Panc1 (cell line): ENCODE measurements around the gene PLCH1. TPM values are rescaled to one million over a fixed set of nuclear protein-coding genes. Genes with fewer than 3 reads are reported as not detected.
A peak's percentile ranks its signal among the peaks of the same experiment; 100 is the strongest.

Source experiments
- ATAC-seq: fragments of 200-7000 bp; cut with Tn5 transposase; 2 replicates; pipeline ENCODE4 v1.9.1; 2020; ENCODE audit warnings: mild to moderate bottlenecking, moderate library complexity
- BruUV-seq: library from RNA; stranded (reverse); fragments of 400-500 nt; replicated peaks from 2 replicates; lab custom pipeline; 2021; lab: Mats Ljungman, UMichigan
- CTCF ChIA-PET: fragments of 300-600 bp; sonication (Branson Sonifier 250); formaldehyde crosslinking; loops from one replicate; lab custom pipeline; 2022; ENCODE audit warnings: antibody characterized with exemption; lab: Charles Lee
- POLR2A ChIA-PET: fragments of 300-600 bp; sonication (Branson Sonifier 250); formaldehyde crosslinking; loops from one replicate; lab custom pipeline; 2022; ENCODE audit warnings: antibody characterized with exemption; lab: Charles Lee
- DNase-seq: peaks from one replicate; pipeline ENCODE4 v3.0.0-alpha.2; 2010; ENCODE audit warnings: low read depth, low spot score
- H3K27ac ChIP-seq: 2 replicates; pipeline ENCODE4 v1.5.1; 2011; ENCODE audit warnings: mild to moderate bottlenecking, low read length, inconsistent platforms
- H3K27me3 ChIP-seq: fragments of 200-500 bp; sonication (Bioruptor generic); 2 replicates; pipeline ENCODE4 v1.6.0; 2014; ENCODE audit warnings: low read length, inconsistent platforms; ENCODE audit not compliant: control insufficient read depth, insufficient read depth
- H3K36me3 ChIP-seq: fragments of 200-500 bp; sonication (Bioruptor generic); 2 replicates; pipeline ENCODE4 v1.5.1; 2014; ENCODE audit warnings: inconsistent platforms, mild to moderate bottlenecking, low read length, moderate library complexity; ENCODE audit not compliant: control insufficient read depth, insufficient read depth
- H3K4me1 ChIP-seq: 2 replicates; pipeline ENCODE4 v1.5.1; 2011; ENCODE audit warnings: inconsistent platforms, mild to moderate bottlenecking, low read length, moderate library complexity; ENCODE audit not compliant: control insufficient read depth, insufficient read depth
- H3K4me3 ChIP-seq, 2 experiments: 2 replicates each; pipeline ENCODE4 v1.5.1; 2011 to 2012; ENCODE audit warnings: low read depth in 2 of 2, low read length in 2 of 2, mild to moderate bottlenecking in 2 of 2, inconsistent platforms in 1 of 2, moderate library complexity in 1 of 2
- H3K9me3 ChIP-seq: fragments of 200-500 bp; sonication (Bioruptor generic); 2 replicates; pipeline ENCODE4 v1.5.1; 2014; ENCODE audit warnings: low read depth, mild to moderate bottlenecking, inconsistent platforms, low read length, moderate library complexity; ENCODE audit not compliant: control insufficient read depth, insufficient read depth
- CTCF ChIP-seq: fragments of 450-650 bp; IDR thresholded peaks from 2 replicates; pipeline ENCODE4 v1.5.1; 2017; ENCODE audit warnings: mild to moderate bottlenecking
- POLR2AphosphoS5 ChIP-seq: IDR thresholded peaks from 2 replicates; pipeline ENCODE4 v1.6.1; 2012; ENCODE audit warnings: mild to moderate bottlenecking, low read depth, low read length, moderate library complexity
- REST ChIP-seq, 2 experiments: IDR thresholded peaks; 2 replicates each; pipeline ENCODE4 v1.6.1; 2011 to 2012; ENCODE audit warnings: low read depth in 2 of 2, control low read depth in 1 of 2, low read length in 1 of 2, mild to moderate bottlenecking in 1 of 2, moderate library complexity in 1 of 2; ENCODE audit not compliant: insufficient read depth in 1 of 2
- SIN3A ChIP-seq: IDR thresholded peaks from 2 replicates; pipeline ENCODE4 v1.6.1; 2012; ENCODE audit warnings: low read depth, mild to moderate bottlenecking, low read length, moderate library complexity, borderline replicate concordance; ENCODE audit not compliant: insufficient read depth
- TCF7L2 ChIP-seq: IDR thresholded peaks from 2 replicates; pipeline ENCODE4 v1.6.1; 2011; ENCODE audit warnings: mild to moderate bottlenecking, low read depth, low read length, inconsistent platforms
- in situ Hi-C: cut with HindIII; loops from 2 replicates; pipeline ENCODE4 v1.10.0; 2016; ENCODE audit warnings: low sequenced_read_pairs, low pct_unique_long_range_greater_than_20kb
- intact Hi-C: fragments of 100-400 bp; cut with micrococcal nuclease; formaldehyde crosslinking; loops from one replicate; pipeline ENCODE4 v1.10.0; 2022; ENCODE audit not compliant: unreplicated experiment
- total RNA-seq: library from RNA; stranded (reverse); gene quantifications from one replicate; pipeline ENCODE4 v1.2.1, GENCODE V29; 2021; ENCODE audit not compliant: unreplicated experiment

PLCH1 gene
- total RNA-seq, 1 experiment from 2014 or later: 0.03 TPM

GRCh38 chr3:155702745-155703591, 41.9 kb downstream of the PLCH1 start:
- Histone ChIP-seq H3K4me3 (no peak overlapping the region), H3K36me3 (no peaks in the 10 kb centered on the region), H3K27ac (no peak overlapping the region), H3K9me3 (no peaks in the 10 kb centered on the region), H3K27me3 (peaks cover 7% of the 10 kb centered on the region; the same call in 1 of the 2 replicates), H3K4me1 (no peaks in the 10 kb centered on the region)
- intact Hi-C loops (loop anchor here (1.0 to 10.0 kb wide), 3 partner anchors 320 to 948 kb away; no protein-coding TSS in a partner anchor), in situ Hi-C loops (no loop called here)
- DNase-seq: no peak
- ATAC-seq: no peak
- TF ChIP-seq SIN3A: no peak
- no peak for TF ChIP-seq CTCF
- no peak for TF ChIP-seq POLR2AphosphoS5
- no peak for TF ChIP-seq TCF7L2
- TF ChIP-seq REST (IDR thresholded peaks at IDR 0.05; ENCODE audit: insufficient read depth in 1 of 2, low read depth in 2 of 2, low read length in 1 of 2): no peak
- ChIA-PET CTCF (interaction anchor here (1.0 to 1.4 kb wide), 2 partner anchors 103 to 320 kb away, joined by 7 to 9 read pairs; partner anchors contain the start of gene C3orf33), POLR2A (no interaction called here)
- no TSS peak for BruUV-seq

GRCh38 chr3:155701882-155702465, 42.9 kb downstream of the PLCH1 start:
- in situ Hi-C loops: no loop called here
- intact Hi-C loops: loop anchor here (1.0 to 10.0 kb wide), 3 partner anchors 319 to 947 kb away; no protein-coding TSS in a partner anchor
- peaks cover 9% of the 10 kb centered on the region; the same call in 1 of the 2 replicates for H3K27me3 ChIP-seq
- ChIA-PET CTCF (interaction anchor here (0.6 to 1.4 kb wide), 6 partner anchors 14 to 433 kb away, joined by 3 to 10 read pairs (median 6); partner anchors contain the start of gene C3orf33), POLR2A (no interaction called here)
- H3K4me3 ChIP-seq: no peak overlapping the region
- ATAC-seq (0 out of 2 replicates have a peak, but pooled peaks have one; percentile 71), DNase-seq (no peak)
- H3K27ac ChIP-seq: no peak overlapping the region
- H3K9me3 ChIP-seq: no peaks in the 10 kb centered on the region
- BruUV-seq: no TSS peak
- no peaks in the 10 kb centered on the region for H3K4me1 ChIP-seq
- TF ChIP-seq CTCF: peak; percentile 68; the same call in 1 of the 2 replicates
- no peak for TF ChIP-seq TCF7L2
- H3K36me3 ChIP-seq: no peaks in the 10 kb centered on the region
